C1 segment of cervical spinal cord (tissue), 14 donors: Measurements from ENCODE around the gene DBH.
"Not testable (repeated sequence)": the region's sequence is repeated elsewhere in the genome, so short reads cannot be mapped to it uniquely, and the experiment has no call there.

ENCODE experiments used
- DNase-seq, 14 donors: peaks; one replicate each; lab custom pipeline; 2025; lab: John Stamatoyannopoulos, UW

DBH gene

DNA sequence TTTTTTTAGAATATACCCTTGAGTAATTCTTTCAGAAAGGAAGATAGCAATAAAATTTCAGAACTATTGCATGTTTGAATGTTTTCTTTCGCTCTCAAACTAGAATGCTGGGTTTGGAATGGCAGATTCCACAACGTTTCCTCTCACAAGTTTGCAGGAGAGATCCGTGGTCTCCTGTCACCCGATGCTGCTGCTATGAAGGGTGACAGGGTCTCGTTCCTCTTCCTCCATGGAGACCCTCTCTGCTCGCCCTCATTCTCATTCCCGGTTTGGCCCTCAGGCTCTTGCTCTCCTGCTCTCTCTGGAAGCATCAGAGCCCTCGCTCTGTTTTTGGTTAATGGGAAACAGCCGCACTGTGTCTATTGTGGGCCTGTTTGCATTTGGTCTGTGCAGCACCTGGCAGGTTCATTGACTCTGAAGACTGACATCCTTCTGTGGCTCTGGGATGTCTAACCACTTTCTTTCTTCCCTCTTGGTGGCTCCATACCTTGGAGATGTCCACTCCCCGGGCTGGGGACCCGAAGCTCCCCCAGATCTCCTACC is 14.4 kb upstream of the DBH start:
- DNase-seq, result no peak

DNA sequence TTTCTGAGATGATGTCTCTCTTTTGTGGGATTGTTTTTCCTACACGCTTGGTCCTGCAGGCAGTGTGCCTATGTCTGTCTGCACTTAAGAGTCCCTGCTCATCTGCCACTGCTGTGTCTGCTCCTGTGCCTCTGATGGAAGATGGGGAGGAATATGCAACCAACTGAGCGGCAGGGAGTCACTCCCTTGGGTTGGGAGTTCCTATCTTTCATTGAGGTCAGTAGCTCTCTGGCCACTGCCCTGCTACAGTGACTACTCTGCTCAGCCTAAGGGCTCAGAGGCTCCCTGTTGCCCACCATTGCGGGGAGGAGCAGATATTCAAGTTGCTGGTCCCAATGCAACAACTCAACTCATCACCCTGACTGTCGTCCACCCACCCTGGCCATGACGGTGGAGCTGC is 13.6 kb upstream of the DBH start:
- DNase-seq, result no peak

- DNase-seq, result not testable (repeated sequence)
These were observed 10.2 kb upstream of the DBH start for GRCh38 chr9:133626008-133626407.

DNA sequence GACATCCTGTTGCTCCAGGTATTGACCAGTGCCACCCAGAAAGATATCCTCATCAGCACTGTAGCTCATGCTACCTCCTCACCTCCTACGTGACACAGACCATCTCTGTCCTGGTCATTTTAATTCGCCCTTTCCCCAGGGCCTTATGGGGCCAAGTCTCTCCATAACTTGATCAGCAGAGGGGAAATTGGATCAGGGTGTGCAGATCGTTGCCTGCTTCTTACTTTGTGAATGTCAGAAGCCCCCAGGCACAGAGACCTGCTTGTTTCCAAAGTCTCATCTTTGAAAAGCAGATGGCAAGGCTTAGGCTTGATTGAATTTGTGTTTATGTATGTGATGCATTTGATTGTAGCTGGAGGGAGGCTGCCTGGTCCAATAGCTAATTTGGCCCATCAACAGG is 8.8 kb upstream of the DBH start:
- DNase-seq, result no peak

DNA sequence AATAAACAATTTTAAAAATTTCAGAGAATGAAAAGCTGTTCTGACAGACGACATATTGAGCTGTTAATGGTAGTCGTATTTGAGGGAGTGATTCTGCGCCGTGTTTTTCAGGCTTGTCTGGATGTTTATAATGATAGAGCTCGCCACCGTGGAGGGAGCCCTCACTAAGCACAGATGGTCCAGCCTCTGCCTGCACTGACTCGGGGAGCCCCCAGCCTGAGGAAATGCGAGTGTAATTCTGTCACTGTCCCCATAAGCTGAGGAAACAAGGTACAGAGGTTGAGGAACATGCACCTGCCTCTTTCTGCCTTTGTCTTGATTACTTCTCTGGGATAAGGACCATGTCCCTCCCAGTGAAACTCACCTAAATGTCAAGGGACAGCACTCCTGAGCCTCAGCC is 7.4 kb upstream of the DBH start:
- DNase-seq, result no peak

GRCh38 chr9:133629221-133630110 is 6.7 kb upstream of the DBH start:
- DNase-seq, result no peak

GRCh38 chr9:133631111-133631510 is 5.1 kb upstream of the DBH start:
- DNase-seq, result no peak

GRCh38 chr9:133632806-133633680 is 3.1 kb upstream of the DBH start:
- no peak for DNase-seq

- DNase-seq, result no peak
These were observed 2.5 kb upstream of the DBH start for GRCh38 chr9:133633681-133634080.

- DNase-seq, result no peak
These were observed 2.0 kb upstream of the DBH start for GRCh38 chr9:133634081-133634691.

DNA sequence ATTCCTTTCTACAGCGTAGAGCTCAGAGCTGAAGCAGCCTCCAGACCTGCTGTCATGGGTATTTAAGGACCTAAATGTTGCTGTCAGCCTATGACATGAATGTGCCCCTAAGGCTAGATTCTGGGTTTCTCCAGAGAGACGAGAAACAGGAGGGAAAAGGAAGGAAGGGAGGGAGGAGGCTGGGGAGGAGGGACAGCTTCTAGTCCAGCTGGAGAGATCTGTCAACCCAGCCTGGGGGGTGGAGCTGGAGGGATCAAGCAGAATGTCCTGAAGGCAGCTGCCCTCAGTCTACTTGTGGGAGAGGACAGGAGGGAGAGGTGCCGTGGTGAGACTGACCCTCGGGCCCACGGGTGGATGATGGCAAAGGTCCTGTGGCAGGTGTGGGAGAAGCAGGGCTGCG is 1.1 kb upstream of the DBH start:
- DNase-seq, result no peak

- no peak for DNase-seq
These were observed 739 bp downstream of the DBH start for GRCh38 chr9:133636902-133637301.

DNA sequence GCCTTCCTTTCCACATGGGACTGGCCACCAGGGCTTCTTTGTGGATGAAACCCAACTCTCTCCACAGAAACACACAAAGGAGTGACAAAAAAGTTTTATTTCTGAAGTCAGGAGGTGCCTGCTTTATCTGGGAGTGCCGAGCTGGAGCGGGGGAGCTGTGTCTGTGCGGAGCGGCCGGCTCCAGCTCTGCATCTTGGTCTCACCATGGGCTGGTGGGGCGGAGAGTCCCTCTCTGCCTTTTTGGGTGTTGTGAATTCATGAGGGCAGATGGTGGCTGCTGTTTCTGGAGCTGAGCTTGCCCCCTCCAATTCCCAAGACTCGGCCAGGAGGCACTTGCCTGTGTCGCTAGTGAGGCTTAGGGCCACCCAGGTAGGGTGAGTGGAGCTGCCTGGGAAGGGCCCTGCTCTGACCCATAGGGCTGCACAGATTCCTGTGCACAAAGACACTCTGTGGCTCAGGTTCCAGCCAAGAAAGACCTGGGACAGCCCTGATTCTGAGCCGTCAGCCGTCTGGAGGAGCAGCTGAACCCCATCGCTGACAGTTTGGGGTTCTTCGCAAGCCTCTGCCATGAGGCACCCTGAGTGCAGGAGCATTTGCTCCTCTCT is 1.4 kb downstream of the DBH start:
- no peak for DNase-seq

GRCh38 chr9:133638076-133638475 is 1.9 kb downstream of the DBH start:
- DNase-seq, result no peak

GRCh38 chr9:133638711-133639110 is 2.5 kb downstream of the DBH start:
- DNase-seq, result no peak

DNA sequence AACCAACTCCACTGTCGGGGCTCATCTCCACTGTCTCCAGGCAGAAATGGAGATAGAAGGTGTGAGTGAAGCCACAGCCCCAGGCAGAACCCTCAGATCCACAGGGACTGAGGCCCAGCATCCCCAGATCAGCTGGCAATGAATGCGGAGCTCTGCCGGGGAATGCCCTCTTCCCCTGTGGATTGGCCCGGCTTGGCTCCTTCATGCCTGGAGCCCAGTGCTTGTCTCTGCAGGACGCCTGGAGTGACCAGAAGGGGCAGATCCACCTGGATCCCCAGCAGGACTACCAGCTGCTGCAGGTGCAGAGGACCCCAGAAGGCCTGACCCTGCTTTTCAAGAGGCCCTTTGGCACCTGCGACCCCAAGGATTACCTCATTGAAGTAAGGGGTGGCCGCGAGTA is 3.5 kb downstream of the DBH start:
- DNase-seq, result no peak

DNA sequence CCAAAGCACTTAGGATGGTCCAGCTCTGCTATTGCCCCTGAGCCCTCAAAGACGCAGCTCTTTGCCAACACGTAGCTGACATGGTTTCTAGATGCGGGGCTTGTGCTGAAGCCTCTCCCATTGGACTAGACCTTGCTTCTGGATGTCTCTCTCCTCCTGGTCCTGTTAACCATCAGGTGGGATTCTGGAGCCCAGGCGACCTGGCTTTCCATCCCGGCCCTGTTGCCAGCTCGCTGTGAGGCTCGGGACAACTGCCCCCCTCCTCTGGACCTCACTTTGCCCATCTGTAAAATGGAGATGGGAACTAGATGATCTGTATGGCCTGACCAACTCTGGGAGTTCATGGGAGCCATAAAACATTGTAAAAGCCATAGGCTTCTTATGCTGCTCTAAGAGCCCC is 4.0 kb downstream of the DBH start:
- no peak for DNase-seq

DNA sequence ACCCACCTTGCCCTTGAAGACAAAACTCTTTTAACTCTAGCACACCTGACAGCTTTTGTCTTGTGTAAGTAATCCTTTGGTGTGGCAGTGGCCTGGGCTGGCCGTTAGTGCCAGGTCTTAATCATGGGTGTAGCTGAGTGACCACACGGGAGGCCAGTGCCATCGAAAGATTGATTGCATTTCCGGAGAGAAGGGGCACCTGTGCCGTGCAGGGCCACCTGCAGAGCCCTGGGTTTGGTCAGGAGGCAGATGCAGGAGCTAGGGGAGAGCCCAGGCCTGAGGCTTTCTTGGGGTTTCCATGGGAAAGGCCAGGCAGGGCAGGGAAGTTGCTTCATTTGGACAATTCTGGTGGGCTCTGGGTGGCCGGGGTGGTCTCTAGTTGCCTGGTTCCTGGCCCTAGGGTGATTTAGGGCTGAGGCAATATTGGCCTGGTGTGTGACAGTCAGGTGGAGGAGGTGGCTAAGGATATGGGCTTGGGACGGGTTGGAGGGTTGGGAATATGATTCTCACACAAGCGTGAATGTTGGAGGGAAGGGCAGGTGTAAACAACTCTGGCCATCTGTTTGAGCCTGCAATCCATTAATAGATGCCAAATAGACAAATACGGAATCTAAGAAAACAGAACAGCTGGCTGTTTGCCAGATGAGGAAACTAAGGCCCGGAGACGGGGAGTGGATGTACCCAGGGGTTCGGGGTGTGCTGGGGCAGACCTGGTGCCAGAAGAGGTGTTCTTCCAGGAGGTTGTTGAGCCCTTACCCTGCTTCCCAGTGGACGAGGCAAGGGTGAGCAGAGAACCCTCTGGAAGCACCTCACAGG is 4.6 kb downstream of the DBH start:
- peak in 1 of 14 donors; percentile 27 for DNase-seq

DNA sequence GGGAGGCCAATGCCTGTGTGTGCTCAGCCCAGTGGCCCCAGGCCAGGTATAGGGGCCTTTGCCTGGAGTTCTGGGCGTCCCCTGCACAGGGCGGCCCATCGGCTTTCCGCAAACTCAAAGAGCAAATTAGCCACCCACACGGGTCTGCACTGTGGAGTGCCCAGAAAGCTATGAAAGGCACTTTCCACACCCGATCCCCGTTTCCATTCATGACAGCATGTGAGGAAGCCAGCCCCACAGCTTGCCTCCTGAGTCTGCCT is 5.2 kb downstream of the DBH start:
- DNase-seq, result no peak

- no peak for DNase-seq
These were observed 5.9 kb downstream of the DBH start for GRCh38 chr9:133641861-133642595.
